WTC11 (cell line): ENCODE results near the gene PCBP3.

Experiments used
- CREB1 ChIP-seq: sonication (generic); formaldehyde crosslinking; IDR thresholded peaks from 2 replicates; pipeline ENCODE4 v1.8.0; 2023; ENCODE audit warnings: mild to moderate bottlenecking, missing genetic modification reagents
- ETV6 ChIP-seq: sonication (generic); formaldehyde crosslinking; IDR thresholded peaks from 2 replicates; pipeline ENCODE4 v1.8.1; 2022; ENCODE audit warnings: mild to moderate bottlenecking, missing genetic modification reagents
- NR3C1 ChIP-seq: sonication (generic); formaldehyde crosslinking; conservative IDR thresholded peaks from 2 replicates; pipeline ENCODE4 v1.8.1; 2023; ENCODE audit warnings: low read depth, mild to moderate bottlenecking, missing genetic modification reagents
- RELA ChIP-seq: sonication (generic); formaldehyde crosslinking; IDR thresholded peaks from 2 replicates; pipeline ENCODE4 v1.8.1; 2022; ENCODE audit warnings: missing genetic modification reagents, mild to moderate bottlenecking, borderline replicate concordance
- ZNF423 ChIP-seq: fragments of 250-450 bp; sonication (Bioruptor Pico); IDR thresholded peaks from 2 replicates; pipeline ENCODE4 v2.1.2; 2022; ENCODE audit warnings: mild to moderate bottlenecking, moderate library complexity
- TF ChIP-seq, protein P1 (sequence below): fragments of 200-600 bp; IDR thresholded peaks from 2 replicates; pipeline ENCODE4 v1.8.0; 2022; ENCODE audit warnings: antibody characterized with exemption

DNA sequence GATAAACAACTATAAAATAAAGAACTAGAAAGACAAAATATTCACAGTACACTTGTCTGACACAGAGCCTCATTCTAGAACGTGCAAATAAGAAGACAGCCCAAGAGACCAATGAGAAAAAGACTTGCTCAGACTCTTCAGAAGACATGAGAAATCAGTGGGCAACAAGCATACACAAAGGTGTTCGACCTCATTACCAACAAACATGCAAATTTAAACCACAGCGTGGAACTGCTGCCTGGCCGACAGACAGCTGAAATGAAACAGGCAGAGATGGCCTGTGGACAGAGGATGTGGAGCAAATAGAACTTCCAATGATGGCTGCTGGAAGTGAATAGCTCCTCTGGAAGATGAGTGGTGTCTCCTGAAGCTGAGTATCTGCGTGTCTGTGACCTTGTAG is 315.7 kb downstream of the PCBP3 start:
- TF ChIP-seq, protein P1, sequence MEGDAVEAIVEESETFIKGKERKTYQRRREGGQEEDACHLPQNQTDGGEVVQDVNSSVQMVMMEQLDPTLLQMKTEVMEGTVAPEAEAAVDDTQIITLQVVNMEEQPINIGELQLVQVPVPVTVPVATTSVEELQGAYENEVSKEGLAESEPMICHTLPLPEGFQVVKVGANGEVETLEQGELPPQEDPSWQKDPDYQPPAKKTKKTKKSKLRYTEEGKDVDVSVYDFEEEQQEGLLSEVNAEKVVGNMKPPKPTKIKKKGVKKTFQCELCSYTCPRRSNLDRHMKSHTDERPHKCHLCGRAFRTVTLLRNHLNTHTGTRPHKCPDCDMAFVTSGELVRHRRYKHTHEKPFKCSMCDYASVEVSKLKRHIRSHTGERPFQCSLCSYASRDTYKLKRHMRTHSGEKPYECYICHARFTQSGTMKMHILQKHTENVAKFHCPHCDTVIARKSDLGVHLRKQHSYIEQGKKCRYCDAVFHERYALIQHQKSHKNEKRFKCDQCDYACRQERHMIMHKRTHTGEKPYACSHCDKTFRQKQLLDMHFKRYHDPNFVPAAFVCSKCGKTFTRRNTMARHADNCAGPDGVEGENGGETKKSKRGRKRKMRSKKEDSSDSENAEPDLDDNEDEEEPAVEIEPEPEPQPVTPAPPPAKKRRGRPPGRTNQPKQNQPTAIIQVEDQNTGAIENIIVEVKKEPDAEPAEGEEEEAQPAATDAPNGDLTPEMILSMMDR: no peak
- no peak for TF ChIP-seq ZNF423 (CRISPR knock-in tag)
- TF ChIP-seq NR3C1 (CRISPR knock-in tag): no peak
- TF ChIP-seq RELA (CRISPR knock-in tag): no peak
- no peak for TF ChIP-seq CREB1 (CRISPR knock-in tag)
- no peak for TF ChIP-seq ETV6 (CRISPR knock-in tag)
